ENCODE results near the gene HTT. TPM values are rescaled to one million over a fixed set of nuclear protein-coding genes. Genes with fewer than 3 reads are reported as not detected.

Gene HTT
- total RNA-seq, 1 experiment from 2014 or later = 66.8 TPM

DNA sequence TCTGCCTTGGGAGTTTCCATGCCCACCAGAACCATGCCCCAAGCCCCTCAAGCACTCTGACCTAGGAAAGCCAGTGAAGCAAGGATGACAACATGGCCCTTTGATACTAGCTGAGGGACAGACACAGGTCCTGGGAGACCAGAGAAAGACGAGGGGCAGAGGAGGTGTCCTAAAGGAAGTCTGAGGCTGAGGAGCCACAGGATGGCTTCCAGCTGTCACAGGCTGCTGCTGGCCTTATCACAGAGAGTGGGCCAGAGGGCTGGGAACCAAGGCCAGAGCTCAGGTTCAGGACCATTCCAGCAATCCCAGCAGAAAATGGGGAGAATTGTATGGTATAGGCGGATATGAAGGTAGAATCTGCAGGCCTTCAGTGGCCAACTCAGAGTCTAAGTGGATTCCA is 142.8 kb downstream of the HTT start:
- TF ChIP-seq, protein P1, sequence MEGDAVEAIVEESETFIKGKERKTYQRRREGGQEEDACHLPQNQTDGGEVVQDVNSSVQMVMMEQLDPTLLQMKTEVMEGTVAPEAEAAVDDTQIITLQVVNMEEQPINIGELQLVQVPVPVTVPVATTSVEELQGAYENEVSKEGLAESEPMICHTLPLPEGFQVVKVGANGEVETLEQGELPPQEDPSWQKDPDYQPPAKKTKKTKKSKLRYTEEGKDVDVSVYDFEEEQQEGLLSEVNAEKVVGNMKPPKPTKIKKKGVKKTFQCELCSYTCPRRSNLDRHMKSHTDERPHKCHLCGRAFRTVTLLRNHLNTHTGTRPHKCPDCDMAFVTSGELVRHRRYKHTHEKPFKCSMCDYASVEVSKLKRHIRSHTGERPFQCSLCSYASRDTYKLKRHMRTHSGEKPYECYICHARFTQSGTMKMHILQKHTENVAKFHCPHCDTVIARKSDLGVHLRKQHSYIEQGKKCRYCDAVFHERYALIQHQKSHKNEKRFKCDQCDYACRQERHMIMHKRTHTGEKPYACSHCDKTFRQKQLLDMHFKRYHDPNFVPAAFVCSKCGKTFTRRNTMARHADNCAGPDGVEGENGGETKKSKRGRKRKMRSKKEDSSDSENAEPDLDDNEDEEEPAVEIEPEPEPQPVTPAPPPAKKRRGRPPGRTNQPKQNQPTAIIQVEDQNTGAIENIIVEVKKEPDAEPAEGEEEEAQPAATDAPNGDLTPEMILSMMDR (conservative IDR thresholded peaks at IDR 0.05; ENCODE audit: low read depth, low read length) = no peak
- no peak for TF ChIP-seq EZH2 (IDR thresholded peaks at IDR 0.05; ENCODE audit: borderline replicate concordance, low read depth, low read length, poor library complexity, severe bottlenecking)
- no TSS peak for BruUV-seq (replicated peaks)
- Histone ChIP-seq H3K36me3 (ENCODE audit: insufficient read depth, low read length, poor library complexity, severe bottlenecking) (peaks cover 52% of the 10 kb centered on the region), H3K4me1 (ENCODE audit: insufficient read depth, low read length, poor library complexity, severe bottlenecking) (no peaks in the 10 kb centered on the region), H3K9me3 (ENCODE audit: low read depth, low read length, poor library complexity, severe bottlenecking) (no peaks in the 10 kb centered on the region), H3K27ac (ENCODE audit: low read depth, low read length, poor library complexity, severe bottlenecking) (no peak overlapping the region), H3K4me3 (ENCODE audit: low read depth, low read length, poor library complexity, severe bottlenecking) (no peak overlapping the region), H3K27me3 (replicated peaks; ENCODE audit: insufficient read depth, low read depth, low read length, poor library complexity) (no peaks in the 10 kb centered on the region)
- CTCF ChIA-PET = no interaction called here
- intact Hi-C loops (cut with micrococcal nuclease; ENCODE audit: unreplicated experiment) = no loop called here
- DNase-seq (ENCODE audit: low spot score) = no peak
- POLR2A ChIA-PET (ENCODE audit: low non-redundant PET) = no interaction called here

DNA sequence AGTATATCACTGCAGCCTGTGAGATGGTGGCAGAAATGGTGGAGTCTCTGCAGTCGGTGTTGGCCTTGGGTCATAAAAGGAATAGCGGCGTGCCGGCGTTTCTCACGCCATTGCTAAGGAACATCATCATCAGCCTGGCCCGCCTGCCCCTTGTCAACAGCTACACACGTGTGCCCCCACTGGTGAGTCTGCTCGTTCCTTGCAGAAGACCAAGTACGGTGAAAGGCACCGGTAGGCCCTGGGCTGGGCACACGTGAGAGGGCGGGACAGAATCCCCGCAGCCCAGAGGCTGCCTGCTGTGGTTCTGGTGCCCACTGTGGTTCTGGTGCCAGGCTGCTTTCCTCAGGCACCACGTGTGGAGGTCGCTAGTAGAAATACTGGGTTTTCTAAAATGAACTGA is 143.3 kb downstream of the HTT start:
- no peaks in the 10 kb centered on the region for H3K4me1 ChIP-seq (ENCODE audit: insufficient read depth, low read length, poor library complexity, severe bottlenecking)
- TF ChIP-seq, protein P1 (conservative IDR thresholded peaks at IDR 0.05; ENCODE audit: low read depth, low read length) = no peak
- no peak for TF ChIP-seq EZH2 (IDR thresholded peaks at IDR 0.05; ENCODE audit: borderline replicate concordance, low read depth, low read length, poor library complexity, severe bottlenecking)
- peaks cover 52% of the 10 kb centered on the region for H3K36me3 ChIP-seq (ENCODE audit: insufficient read depth, low read length, poor library complexity, severe bottlenecking)
- ChIA-PET CTCF (no interaction called here), POLR2A (ENCODE audit: low non-redundant PET) (no interaction called here)
- BruUV-seq (replicated peaks) = no TSS peak
- no peaks in the 10 kb centered on the region for H3K9me3 ChIP-seq (ENCODE audit: low read depth, low read length, poor library complexity, severe bottlenecking)
- no peak overlapping the region for H3K4me3 ChIP-seq (ENCODE audit: low read depth, low read length, poor library complexity, severe bottlenecking)
- H3K27me3 ChIP-seq (replicated peaks; ENCODE audit: insufficient read depth, low read depth, low read length, poor library complexity) = no peaks in the 10 kb centered on the region
- DNase-seq (ENCODE audit: low spot score) = no peak
- H3K27ac ChIP-seq (ENCODE audit: low read depth, low read length, poor library complexity, severe bottlenecking) = no peak overlapping the region
- intact Hi-C loops (cut with micrococcal nuclease; ENCODE audit: unreplicated experiment) = no loop called here

DNA sequence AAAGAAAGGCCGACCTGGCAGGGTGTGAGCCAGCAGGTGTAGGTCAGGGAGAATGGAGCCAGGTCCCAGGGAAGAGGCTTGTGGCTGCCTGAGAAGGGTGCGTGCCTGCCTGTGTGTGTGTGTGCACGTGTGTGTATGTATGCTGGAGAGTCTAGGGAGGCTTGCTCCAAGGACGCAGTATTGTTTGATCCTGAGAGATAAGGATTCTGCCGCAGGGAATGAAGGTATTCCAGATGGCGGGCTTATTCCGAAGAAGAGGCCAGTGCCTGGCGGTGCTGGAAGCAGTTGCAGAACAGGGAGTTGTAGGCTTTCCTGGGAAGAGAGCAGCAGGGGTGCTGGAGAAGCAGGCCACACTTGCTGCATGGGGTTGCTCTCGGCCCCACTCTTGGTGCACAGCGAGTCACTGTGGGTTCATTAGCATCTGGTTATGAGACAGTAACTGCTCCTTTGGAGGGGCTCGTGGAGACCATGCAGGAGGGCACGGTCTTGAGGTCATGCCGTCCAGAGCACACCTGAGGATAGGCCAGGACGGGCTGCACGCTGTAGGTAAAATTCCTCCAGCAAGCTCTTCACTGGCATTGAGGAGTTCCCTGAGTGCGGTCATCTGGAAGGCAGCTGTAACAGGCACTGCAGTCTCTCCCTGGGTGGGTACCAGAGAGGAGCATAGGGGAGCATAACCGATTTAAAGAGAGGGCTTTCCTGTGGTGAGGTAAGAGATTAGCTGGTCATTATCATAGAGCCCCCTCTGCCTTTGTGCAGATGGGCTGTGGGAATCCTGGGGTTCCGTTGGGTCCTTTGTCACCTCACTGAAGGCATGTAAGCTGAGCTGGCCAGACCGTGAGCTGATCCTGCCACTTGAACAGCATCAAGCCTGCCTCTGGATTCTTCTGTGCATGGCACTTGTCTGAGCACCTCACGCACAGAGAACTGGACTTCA is 144.6 kb downstream of the HTT start:
- ChIA-PET POLR2A (ENCODE audit: low non-redundant PET) (interaction anchor here (0.6 kb wide), 1 partner anchor 23 kb away, joined by 3 read pairs; no protein-coding TSS in a partner anchor), CTCF (interaction anchor here (0.6 kb wide), 1 partner anchor 222 kb away, joined by 3 read pairs; no protein-coding TSS in a partner anchor)
- Histone ChIP-seq H3K27ac (ENCODE audit: low read depth, low read length, poor library complexity, severe bottlenecking) (no peak overlapping the region), H3K4me3 (ENCODE audit: low read depth, low read length, poor library complexity, severe bottlenecking) (no peak overlapping the region), H3K36me3 (ENCODE audit: insufficient read depth, low read length, poor library complexity, severe bottlenecking) (peaks cover 49% of the 10 kb centered on the region), H3K4me1 (ENCODE audit: insufficient read depth, low read length, poor library complexity, severe bottlenecking) (no peaks in the 10 kb centered on the region), H3K9me3 (ENCODE audit: low read depth, low read length, poor library complexity, severe bottlenecking) (no peaks in the 10 kb centered on the region), H3K27me3 (replicated peaks; ENCODE audit: insufficient read depth, low read depth, low read length, poor library complexity) (no peaks in the 10 kb centered on the region)
- BruUV-seq (replicated peaks) = no TSS peak
- no peak for DNase-seq (ENCODE audit: low spot score)
- intact Hi-C loops (cut with micrococcal nuclease; ENCODE audit: unreplicated experiment) = no loop called here
- TF ChIP-seq, protein P1 (conservative IDR thresholded peaks at IDR 0.05; ENCODE audit: low read depth, low read length) = no peak
- TF ChIP-seq EZH2 (IDR thresholded peaks at IDR 0.05; ENCODE audit: borderline replicate concordance, low read depth, low read length, poor library complexity, severe bottlenecking) = no peak
